Cardiac muscle cell (in vitro differentiated cells and primary cell): ENCODE measurements around the gene ELSPBP1. TPM values are rescaled to one million over a fixed set of nuclear protein-coding genes. Genes with fewer than 3 reads are reported as not detected.

ENCODE experiments used
- DNase-seq, 2 donors: peaks; one replicate each; pipeline versions ENCODE4 v3.0.0 to v3.0.0-alpha.2; 2010 to 2017; ENCODE audit warnings: low read depth in 1 of 2, low spot score in 1 of 2
- H3K27ac ChIP-seq: fragments of 200-600 bp; sonication (generic); 2 replicates; pipeline ENCODE4 v1.5.1; 2016
- H3K27me3 ChIP-seq: fragments of 200-600 bp; sonication (generic); 2 replicates; pipeline ENCODE4 v1.6.0; 2016; ENCODE audit warnings: control low read depth
- H3K36me3 ChIP-seq: fragments of 200-600 bp; sonication (generic); 2 replicates; pipeline ENCODE4 v1.5.1; 2016; ENCODE audit warnings: control low read depth
- H3K4me1 ChIP-seq: fragments of 200-600 bp; sonication (generic); 2 replicates; pipeline ENCODE4 v1.8.1; 2017; ENCODE audit warnings: low read depth, mild to moderate bottlenecking, mixed run types
- H3K4me3 ChIP-seq: fragments of 200-600 bp; sonication (generic); 2 replicates; pipeline ENCODE4 v1.5.1; 2016; ENCODE audit warnings: mild to moderate bottlenecking
- H3K9me3 ChIP-seq: fragments of 200-600 bp; sonication (generic); 2 replicates; pipeline ENCODE4 v1.5.1; 2017; ENCODE audit warnings: low read depth, mild to moderate bottlenecking, control low read depth
- CTCF ChIP-seq: IDR thresholded peaks from 2 replicates; pipeline ENCODE4 v1.5.1; 2012; ENCODE audit warnings: low read depth, mild to moderate bottlenecking, low read length
- polyA plus RNA-seq: library from polyadenylated mRNA; unstranded; fragments of >200 nt; fragmentation: Nextera tagmentation; extraction: Ambion mirVana; gene quantifications from 2 replicates; pipeline ENCODE4 v1.2.1, GENCODE V29; 2016
- total RNA-seq: library from RNA; depleted of rRNA; stranded (reverse); fragments of >200 nt; gene quantifications from 2 replicates; pipeline ENCODE4 v1.2.3, GENCODE V29; 2016

Gene ELSPBP1
- total and polyA plus RNA-seq, 2 experiments from 2014 or later = not detected

DNA sequence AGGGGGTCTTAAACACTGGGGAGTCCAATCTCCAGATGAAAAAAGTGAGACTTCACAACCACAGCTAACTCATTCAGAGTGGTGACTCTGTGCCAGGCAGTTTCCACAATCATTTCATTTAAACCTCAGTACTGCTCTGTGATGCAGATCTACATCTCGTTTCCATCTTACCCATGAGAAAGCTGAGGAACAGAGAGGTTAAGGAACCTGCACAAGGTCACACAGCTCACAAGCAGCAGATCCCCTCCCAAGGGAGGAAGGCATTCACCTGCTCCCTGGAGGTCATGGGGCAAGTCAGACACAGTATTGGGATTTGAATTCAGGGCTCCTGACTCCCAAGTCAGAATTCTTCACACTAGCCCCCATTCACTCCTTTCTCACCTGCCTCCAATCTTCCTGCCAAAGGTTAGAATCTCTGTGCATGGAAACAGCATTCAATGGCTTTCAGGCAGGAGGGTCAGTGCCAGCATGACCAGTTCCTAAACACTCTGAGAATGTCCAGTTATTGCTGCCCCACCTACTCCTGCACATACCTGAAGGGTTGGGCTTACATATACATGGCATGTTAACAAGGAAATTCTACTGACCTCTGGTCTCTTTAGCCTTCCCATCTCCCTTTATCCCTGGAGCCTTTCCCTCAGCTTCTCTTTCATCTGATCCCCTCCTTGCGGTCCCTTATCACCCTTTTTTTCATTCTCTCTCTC is 47.6 kb downstream of the ELSPBP1 start:
- Histone ChIP-seq H3K27ac (no peak overlapping the region), H3K27me3 (no peaks in the 10 kb centered on the region), H3K4me1 (no peaks in the 10 kb centered on the region), H3K9me3 (no peaks in the 10 kb centered on the region), H3K36me3 (no peaks in the 10 kb centered on the region), H3K4me3 (no peak overlapping the region)
- TF ChIP-seq CTCF = no peak
- no peak for DNase-seq

GRCh38 chr19:48043675-48044258 is 49.3 kb downstream of the ELSPBP1 start, which contains the start of gene CABP5:
Gene CABP5 (minus strand): TSS chr19:48044079. CDS start chr19:48043922, 157 bp downstream.
- Histone ChIP-seq H3K27me3 (no peaks in the 10 kb centered on the region), H3K9me3 (no peaks in the 10 kb centered on the region), H3K27ac (no peak within 1 kb of the TSS), H3K4me3 (no peak within 1 kb of the TSS), H3K4me1 (no peaks in the 10 kb centered on the region), H3K36me3 (no peaks in the 10 kb centered on the region)
- no peak for TF ChIP-seq CTCF
- no peak for DNase-seq

DNA sequence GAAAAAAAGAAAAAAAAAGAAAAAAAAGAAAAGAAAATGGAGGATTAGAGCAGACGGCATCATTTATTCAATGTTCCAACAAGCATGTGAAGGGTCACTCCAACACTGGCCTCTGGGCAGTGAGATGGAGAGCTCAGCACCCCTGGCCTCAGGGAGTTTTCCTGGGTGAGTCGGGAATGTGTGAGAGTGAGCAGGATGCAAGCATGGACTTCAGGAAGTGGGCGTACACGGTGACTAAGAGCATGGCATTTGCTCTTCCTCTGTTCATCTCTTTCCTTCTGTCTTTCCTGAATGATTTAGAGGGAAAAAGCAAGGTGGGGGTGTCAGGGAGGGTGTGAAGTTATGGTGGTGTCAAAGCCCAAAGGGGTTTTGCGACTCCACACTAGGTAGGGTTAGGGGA is 50.1 kb downstream of the ELSPBP1 start:
- TF ChIP-seq CTCF = no peak
- DNase-seq = no peak
- no peaks in the 10 kb centered on the region for H3K36me3 ChIP-seq
- no peaks in the 10 kb centered on the region for H3K27me3 ChIP-seq
- H3K27ac ChIP-seq = no peak overlapping the region
- no peak overlapping the region for H3K4me3 ChIP-seq
- H3K9me3 ChIP-seq = no peaks in the 10 kb centered on the region
- H3K4me1 ChIP-seq = no peaks in the 10 kb centered on the region

DNA sequence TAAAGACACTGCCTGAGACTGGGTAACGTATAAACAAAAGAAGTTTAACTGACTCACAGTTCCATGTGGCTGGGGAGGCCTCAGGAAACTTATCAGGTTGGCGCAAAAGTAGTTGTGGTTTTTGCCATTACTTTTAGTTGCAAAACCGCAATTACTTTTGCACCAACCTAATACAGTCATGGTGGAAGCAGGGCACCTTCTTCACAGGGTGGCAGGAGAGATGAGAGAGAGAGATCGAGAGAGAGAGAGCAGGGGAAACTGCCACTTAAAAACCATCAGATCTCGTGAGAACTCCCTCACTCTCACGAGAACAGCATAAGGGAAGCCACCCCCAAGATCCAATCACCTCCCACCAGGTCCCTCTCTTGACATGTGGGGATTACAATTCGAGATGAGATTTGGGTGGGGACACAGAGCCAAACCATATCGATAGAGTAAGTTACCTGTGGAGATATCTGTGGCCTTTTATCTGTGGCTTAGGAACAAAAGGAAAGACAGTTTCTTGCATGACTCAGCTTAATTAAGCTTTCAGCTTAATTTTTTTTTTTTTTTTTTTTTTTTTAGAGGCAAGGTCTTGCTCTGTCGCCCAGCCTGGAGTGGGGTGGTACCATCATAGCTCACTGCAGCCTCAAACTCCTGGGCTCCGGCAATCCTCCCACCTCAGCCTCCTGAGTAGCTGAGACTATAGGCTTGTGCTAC is 57.1 kb downstream of the ELSPBP1 start:
- no peak for TF ChIP-seq CTCF
- Histone ChIP-seq H3K9me3 (no peaks in the 10 kb centered on the region), H3K4me1 (no peaks in the 10 kb centered on the region), H3K27ac (no peak overlapping the region), H3K27me3 (no peaks in the 10 kb centered on the region), H3K36me3 (no peaks in the 10 kb centered on the region), H3K4me3 (no peak overlapping the region)
- no peak for DNase-seq

GRCh38 chr19:48053076-48053475 is 58.6 kb downstream of the ELSPBP1 start:
- H3K4me1 ChIP-seq = no peaks in the 10 kb centered on the region
- no peaks in the 10 kb centered on the region for H3K27me3 ChIP-seq
- H3K9me3 ChIP-seq = no peaks in the 10 kb centered on the region
- no peaks in the 10 kb centered on the region for H3K36me3 ChIP-seq
- no peak for DNase-seq
- no peak overlapping the region for H3K27ac ChIP-seq
- no peak for TF ChIP-seq CTCF
- H3K4me3 ChIP-seq = no peak overlapping the region
